ENCODE data around the gene PIK3R3. TPM values are rescaled to one million over a fixed set of nuclear protein-coding genes. Genes with fewer than 3 reads are reported as not detected.

PIK3R3 gene
- total RNA-seq, 1 experiment from 2014 or later: 12.4 TPM

GRCh38 chr1:45999507-45999906 lies 132.9 kb downstream of the PIK3R3 start:
- Histone ChIP-seq H2BK20ac (ENCODE audit: low read depth, low read length, poor library complexity, severe bottlenecking) (no peak overlapping the region), H3K27ac (ENCODE audit: insufficient read length, low read depth, low read length) (no peak overlapping the region), H3T11ph (ENCODE audit: low read length) (no peak overlapping the region), H2BK15ac (ENCODE audit: low read depth, low read length) (no peak overlapping the region), H2AK5ac (ENCODE audit: insufficient read length, low read length) (no peak overlapping the region), H3K9ac (ENCODE audit: extremely low read depth, insufficient read length, low read length) (no peak overlapping the region), H3K23me2 (ENCODE audit: insufficient read length, low read depth, low read length, poor library complexity, severe bottlenecking) (no peaks in the 10 kb centered on the region), H3K14ac (ENCODE audit: insufficient read depth, low read length) (no peak overlapping the region), H2AFZ (ENCODE audit: low read length) (no peak overlapping the region), H3K23ac (ENCODE audit: insufficient read length, low read depth, low read length) (no peak overlapping the region), H3K9me3 (ENCODE audit: control insufficient read depth, low read depth, low read length) (no peaks in the 10 kb centered on the region), H2BK120ac (ENCODE audit: low read depth, low read length, poor library complexity, severe bottlenecking) (no peak overlapping the region), H2BK12ac (ENCODE audit: insufficient read length, low read depth, low read length) (no peak overlapping the region), H3K79me1 (ENCODE audit: insufficient read depth, low read depth, low read length, poor library complexity, severe bottlenecking) (no peaks in the 10 kb centered on the region), H3K18ac (ENCODE audit: insufficient read length, low read depth, low read length) (no peak overlapping the region), H3K27me3 (ENCODE audit: insufficient read depth, low read length) (no peaks in the 10 kb centered on the region), H4K91ac (ENCODE audit: insufficient read length, low read depth, low read length) (no peak overlapping the region), H3K4ac (ENCODE audit: low read depth, low read length) (no peak overlapping the region), H3K4me1 (ENCODE audit: insufficient read depth, low read length) (no peaks in the 10 kb centered on the region), H2BK5ac (ENCODE audit: insufficient read length, low read length) (no peak overlapping the region), H3K4me2 (ENCODE audit: insufficient read depth, insufficient read length, low read length) (no peak overlapping the region), H4K5ac (ENCODE audit: insufficient read length, low read depth, low read length) (no peak overlapping the region), H3K56ac (ENCODE audit: insufficient read length, low read depth, low read length) (no peak overlapping the region), H4K8ac (replicated peaks; ENCODE audit: insufficient read length, low read depth, low read length) (no peak overlapping the region), H3K79me2 (ENCODE audit: insufficient read depth, low read length) (no peaks in the 10 kb centered on the region), H4K20me1 (ENCODE audit: control insufficient read depth, insufficient read depth, insufficient read length) (no peaks in the 10 kb centered on the region)
- H3K27me3 Mint-ChIP-seq (ENCODE audit: low read depth): no peaks in the 10 kb centered on the region
- H3K9me3 Mint-ChIP-seq: no peaks in the 10 kb centered on the region
- peaks cover 0 to 11% (median 2%) of the 10 kb centered on the region in 3 experiments; a peak in 4 of 7 replicates for H3K36me3 Mint-ChIP-seq (ENCODE audit: insufficient read depth in 1 of 3, low read depth in 3 of 3)
- H3K4me1 Mint-ChIP-seq: peaks cover 13 to 17% of the 10 kb centered on the region in 2 experiments
- H3K4me3 Mint-ChIP-seq: no peak overlapping the region
- DNase-seq: no peak
- H3K27ac Mint-ChIP-seq: no peak overlapping the region
- TF ChIP-seq CTCF (conservative IDR thresholded peaks at IDR 0.05): no peak
- WGBS (ENCODE audit: extremely low coverage, insufficient read length, low lambda C conversion rate): no CpG with 5 or more reads among the region's 2 CpGs

Data from H9 (cell line).